K562 (cell line): Measurements from ENCODE around the gene ZNF280C. TPM values are rescaled to one million over a fixed set of nuclear protein-coding genes. Genes with fewer than 3 reads are reported as not detected.

ENCODE experiments used
- BHLHE40 ChIP-seq: IDR thresholded peaks from 2 replicates; pipeline ENCODE4 v1.6.1; 2011; ENCODE audit warnings: low read length, improper control_type of control experiment
- POLR2G ChIP-seq: fragments of 200-400 bp; formaldehyde crosslinking; IDR thresholded peaks from 2 replicates; pipeline ENCODE4 v1.6.1; 2017; ENCODE audit warnings: low read depth, mild to moderate bottlenecking, antibody characterized with exemption, low read length, moderate library complexity
- RB1 ChIP-seq: fragments of 450-650 bp; IDR thresholded peaks from 2 replicates; pipeline ENCODE4 v1.6.1; 2017; ENCODE audit warnings: low read depth, mild to moderate bottlenecking
- ZNF217 ChIP-seq: sonication (generic); formaldehyde crosslinking; IDR thresholded peaks from 2 replicates; pipeline ENCODE4 v1.8.0; 2022; ENCODE audit warnings: mild to moderate bottlenecking, missing genetic modification reagents
- polyA plus RNA-seq, 8 experiments: library from polyadenylated mRNA; depleted of rRNA in 4 of 8; stranded (reverse) in 5 of 8; unstranded in 3 of 8; fragments of >200 nt; fragmentation: Nextera tagmentation in 2 of 8; fragmentation: Illumina TruSeq in 1 of 8; extraction: Ambion mirVana in 2 of 8; extraction: Trizol in 1 of 8; gene quantifications; 2 replicates each; pipeline versions ENCODE4 v1.2.1 to v1.2.3, GENCODE V29; 2011 to 2014; ENCODE audit warnings: inconsistent platforms in 1 of 8, missing spikeins in 1 of 8
- total RNA-seq, 7 experiments: library from RNA; depleted of rRNA in 6 of 7; stranded (reverse); fragments of >200 nt in 6 of 7; fragmentation: Illumina TruSeq in 2 of 7; extraction: Trizol in 2 of 7; gene quantifications; 2 replicates each; pipeline versions ENCODE4 v1.2.1 to v1.2.3, GENCODE V29; 2011 to 2021; ENCODE audit warnings: low replicate concordance in 1 of 7
- TF ChIP-seq, protein P1 (sequence below): fragments of 250-450 bp; sonication (Bioruptor Pico); IDR thresholded peaks from 2 replicates; pipeline ENCODE4 v1.9.0; 2021; ENCODE audit warnings: mild to moderate bottlenecking, inconsistent platforms
- TF ChIP-seq, protein P2 (sequence below): fragments of 450-650 bp; formaldehyde crosslinking; IDR thresholded peaks from 2 replicates; pipeline ENCODE4 v1.4.0; 2022; ENCODE audit warnings: mild to moderate bottlenecking, moderate library complexity
- TF ChIP-seq, protein P3 (sequence below): fragments of 250-450 bp; sonication (Bioruptor Pico); IDR thresholded peaks from 2 replicates; pipeline ENCODE4 v1.5.0; 2021; ENCODE audit warnings: mild to moderate bottlenecking, moderate library complexity
- TF ChIP-seq, protein P4 (sequence below), 2 experiments: IDR thresholded peaks; 2 replicates each; pipeline ENCODE4 v1.6.1; 2012; ENCODE audit warnings: improper control_type of control experiment in 2 of 2, low read depth in 2 of 2, low read length in 2 of 2, borderline replicate concordance in 1 of 2
- TF ChIP-seq, protein P5 (sequence below): fragments of 450-650 bp; formaldehyde crosslinking; conservative IDR thresholded peaks from 2 replicates; pipeline ENCODE4 v1.4.0; 2022; ENCODE audit warnings: mild to moderate bottlenecking, missing genetic modification characterization

Gene ZNF280C
- total and polyA plus RNA-seq, 9 of the 15 experiments (the other 6 are each of a cell fraction or from before 2014, with no cell fraction given) = 1.6 to 8.3 (median 4.4) TPM

DNA sequence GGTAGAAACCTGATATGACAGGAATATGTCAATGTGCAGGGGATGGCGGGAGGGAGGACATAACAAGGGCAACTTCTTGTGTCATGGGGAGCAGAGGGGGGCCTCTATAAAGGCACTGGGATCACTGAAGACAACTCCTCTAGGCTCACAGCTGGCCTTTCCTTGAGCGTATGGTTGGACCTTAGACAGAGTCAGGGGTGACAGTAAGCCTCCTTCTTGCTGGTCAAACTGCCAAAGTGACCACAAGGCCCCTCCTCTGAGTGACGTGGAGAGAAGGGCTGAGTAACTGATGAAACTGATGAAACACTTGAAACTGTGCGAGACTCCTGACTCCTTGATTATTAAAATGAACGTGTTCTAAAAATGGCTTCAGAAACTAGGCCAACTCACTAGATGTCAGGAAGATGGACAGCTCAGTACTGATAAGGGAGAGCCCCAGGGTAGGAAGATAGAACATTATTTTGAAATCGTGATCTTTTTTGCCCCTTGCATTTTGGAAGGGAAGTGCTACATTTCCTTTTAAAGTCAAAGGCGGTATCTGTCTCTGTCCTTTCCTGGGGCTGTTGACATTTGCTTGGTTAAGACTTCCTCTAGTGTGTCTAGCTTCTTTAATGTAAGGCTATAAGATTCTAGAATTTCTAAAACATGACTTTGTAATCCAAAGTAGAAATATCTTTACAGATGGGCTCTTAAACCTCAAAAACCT, 95.4 kb downstream of the ZNF280C start (continued):
- TF ChIP-seq, protein P1, sequence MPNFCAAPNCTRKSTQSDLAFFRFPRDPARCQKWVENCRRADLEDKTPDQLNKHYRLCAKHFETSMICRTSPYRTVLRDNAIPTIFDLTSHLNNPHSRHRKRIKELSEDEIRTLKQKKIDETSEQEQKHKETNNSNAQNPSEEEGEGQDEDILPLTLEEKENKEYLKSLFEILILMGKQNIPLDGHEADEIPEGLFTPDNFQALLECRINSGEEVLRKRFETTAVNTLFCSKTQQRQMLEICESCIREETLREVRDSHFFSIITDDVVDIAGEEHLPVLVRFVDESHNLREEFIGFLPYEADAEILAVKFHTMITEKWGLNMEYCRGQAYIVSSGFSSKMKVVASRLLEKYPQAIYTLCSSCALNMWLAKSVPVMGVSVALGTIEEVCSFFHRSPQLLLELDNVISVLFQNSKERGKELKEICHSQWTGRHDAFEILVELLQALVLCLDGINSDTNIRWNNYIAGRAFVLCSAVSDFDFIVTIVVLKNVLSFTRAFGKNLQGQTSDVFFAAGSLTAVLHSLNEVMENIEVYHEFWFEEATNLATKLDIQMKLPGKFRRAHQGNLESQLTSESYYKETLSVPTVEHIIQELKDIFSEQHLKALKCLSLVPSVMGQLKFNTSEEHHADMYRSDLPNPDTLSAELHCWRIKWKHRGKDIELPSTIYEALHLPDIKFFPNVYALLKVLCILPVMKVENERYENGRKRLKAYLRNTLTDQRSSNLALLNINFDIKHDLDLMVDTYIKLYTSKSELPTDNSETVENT = no peak
- TF ChIP-seq, protein P2, sequence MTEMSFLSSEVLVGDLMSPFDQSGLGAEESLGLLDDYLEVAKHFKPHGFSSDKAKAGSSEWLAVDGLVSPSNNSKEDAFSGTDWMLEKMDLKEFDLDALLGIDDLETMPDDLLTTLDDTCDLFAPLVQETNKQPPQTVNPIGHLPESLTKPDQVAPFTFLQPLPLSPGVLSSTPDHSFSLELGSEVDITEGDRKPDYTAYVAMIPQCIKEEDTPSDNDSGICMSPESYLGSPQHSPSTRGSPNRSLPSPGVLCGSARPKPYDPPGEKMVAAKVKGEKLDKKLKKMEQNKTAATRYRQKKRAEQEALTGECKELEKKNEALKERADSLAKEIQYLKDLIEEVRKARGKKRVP (CRISPR knock-in tag) = peak; percentile 77
- TF ChIP-seq, protein P3, sequence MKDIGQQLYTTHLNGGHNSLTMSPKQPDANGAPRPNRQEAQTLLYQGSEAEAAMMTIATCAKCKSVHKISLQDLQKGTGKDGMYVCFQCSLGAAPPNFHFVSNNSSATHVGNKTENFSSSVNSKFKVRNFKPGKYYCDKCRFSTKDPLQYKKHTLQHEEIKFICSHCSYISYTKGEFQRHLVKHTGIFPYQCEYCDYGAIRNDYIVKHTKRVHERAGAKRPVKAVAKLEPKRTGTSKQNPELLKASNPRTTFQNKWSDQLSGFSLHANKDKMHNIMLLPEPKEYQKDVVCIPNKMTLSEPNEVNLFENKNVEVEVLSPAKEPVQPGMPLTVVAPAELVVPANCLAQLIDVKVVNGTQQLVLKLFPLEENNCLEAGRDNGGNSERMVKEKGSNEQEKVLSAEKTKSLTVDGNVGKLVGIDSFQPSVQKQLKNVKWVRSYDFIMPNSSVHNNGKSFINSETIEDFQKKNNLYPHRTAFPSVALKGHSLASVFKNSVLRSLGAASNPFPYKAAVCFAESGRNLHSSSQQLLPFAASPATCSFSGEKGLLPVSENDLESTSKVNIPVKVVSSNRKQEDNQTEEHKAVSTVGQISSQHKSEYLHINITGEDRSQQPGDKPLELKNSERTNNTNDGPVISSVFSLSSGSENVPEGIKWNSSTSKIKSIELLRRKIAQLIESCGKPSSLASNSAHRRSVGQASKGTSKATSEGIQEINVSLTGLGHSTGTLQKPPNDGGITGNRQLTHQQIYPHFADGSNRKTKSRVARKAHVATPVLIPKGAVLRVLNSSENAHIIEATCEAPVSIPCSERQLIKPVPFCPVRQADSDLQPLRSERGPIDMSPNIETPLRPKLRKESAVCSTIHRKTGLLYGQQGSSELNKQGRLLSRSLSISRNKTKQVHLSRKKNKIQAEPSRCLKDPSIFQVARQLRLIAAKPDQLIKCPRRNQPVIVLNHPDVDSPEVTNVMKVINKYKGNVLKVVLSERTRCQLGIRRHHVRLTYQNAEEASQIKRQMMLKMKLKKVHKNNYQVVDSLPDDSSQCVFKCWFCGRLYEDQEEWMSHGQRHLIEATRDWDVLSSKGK (CRISPR knock-in tag) = no peak
- TF ChIP-seq, protein P4, sequence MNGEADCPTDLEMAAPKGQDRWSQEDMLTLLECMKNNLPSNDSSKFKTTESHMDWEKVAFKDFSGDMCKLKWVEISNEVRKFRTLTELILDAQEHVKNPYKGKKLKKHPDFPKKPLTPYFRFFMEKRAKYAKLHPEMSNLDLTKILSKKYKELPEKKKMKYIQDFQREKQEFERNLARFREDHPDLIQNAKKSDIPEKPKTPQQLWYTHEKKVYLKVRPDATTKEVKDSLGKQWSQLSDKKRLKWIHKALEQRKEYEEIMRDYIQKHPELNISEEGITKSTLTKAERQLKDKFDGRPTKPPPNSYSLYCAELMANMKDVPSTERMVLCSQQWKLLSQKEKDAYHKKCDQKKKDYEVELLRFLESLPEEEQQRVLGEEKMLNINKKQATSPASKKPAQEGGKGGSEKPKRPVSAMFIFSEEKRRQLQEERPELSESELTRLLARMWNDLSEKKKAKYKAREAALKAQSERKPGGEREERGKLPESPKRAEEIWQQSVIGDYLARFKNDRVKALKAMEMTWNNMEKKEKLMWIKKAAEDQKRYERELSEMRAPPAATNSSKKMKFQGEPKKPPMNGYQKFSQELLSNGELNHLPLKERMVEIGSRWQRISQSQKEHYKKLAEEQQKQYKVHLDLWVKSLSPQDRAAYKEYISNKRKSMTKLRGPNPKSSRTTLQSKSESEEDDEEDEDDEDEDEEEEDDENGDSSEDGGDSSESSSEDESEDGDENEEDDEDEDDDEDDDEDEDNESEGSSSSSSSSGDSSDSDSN (IDR thresholded peaks at IDR 0.05; ENCODE audit: borderline replicate concordance in 1 of 2, low read depth in 2 of 2, low read length in 2 of 2) = no peak
- TF ChIP-seq, protein P5, sequence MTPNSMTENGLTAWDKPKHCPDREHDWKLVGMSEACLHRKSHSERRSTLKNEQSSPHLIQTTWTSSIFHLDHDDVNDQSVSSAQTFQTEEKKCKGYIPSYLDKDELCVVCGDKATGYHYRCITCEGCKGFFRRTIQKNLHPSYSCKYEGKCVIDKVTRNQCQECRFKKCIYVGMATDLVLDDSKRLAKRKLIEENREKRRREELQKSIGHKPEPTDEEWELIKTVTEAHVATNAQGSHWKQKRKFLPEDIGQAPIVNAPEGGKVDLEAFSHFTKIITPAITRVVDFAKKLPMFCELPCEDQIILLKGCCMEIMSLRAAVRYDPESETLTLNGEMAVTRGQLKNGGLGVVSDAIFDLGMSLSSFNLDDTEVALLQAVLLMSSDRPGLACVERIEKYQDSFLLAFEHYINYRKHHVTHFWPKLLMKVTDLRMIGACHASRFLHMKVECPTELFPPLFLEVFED (CRISPR knock-in tag) = peak; percentile 71; the same call in 1 of the 2 replicates
- no peak for TF ChIP-seq RB1
- no peak for TF ChIP-seq ZNF217
- TF ChIP-seq POLR2G = peak; percentile 39
- TF ChIP-seq BHLHE40 = no peak
